Globus pallidus (tissue), 1 donor: ENCODE data around the gene ZBTB5.

Experiments used
- DNase-seq: peaks from one replicate; pipeline ENCODE4 v3.0.0-alpha.2; 2015; ENCODE audit warnings: low spot score

The ZBTB5 gene

DNA sequence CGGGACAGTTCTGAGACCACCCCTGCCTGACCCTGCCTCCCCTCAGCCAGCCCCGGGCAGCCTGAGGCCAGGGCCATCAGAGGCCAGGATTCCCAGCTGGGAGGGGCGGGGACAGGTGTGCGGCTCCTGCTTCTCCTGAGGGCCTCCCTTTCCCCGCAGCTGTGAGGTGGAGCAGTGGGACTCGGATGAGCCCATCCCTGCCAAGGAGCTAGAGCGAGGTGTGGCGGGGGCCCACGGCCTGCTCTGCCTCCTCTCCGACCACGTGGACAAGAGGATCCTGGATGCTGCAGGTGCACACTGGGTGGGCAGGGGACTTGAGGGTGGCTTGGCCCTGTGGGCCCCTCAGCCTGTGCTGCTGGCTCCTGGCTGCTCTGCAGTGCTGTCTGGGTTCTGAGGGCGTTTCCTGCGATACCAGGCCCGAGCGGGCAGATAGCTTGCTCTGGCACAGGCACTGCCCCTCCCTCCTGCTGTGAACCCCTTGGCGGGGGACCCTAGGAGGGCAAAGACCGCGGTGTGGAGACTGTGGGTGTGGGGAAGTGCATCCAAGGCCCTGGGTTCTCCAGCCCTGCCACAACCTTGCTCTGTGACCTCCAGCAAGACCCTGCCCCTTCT lies 40.5 kb downstream of the ZBTB5 start:
- DNase-seq, result no peak

DNA sequence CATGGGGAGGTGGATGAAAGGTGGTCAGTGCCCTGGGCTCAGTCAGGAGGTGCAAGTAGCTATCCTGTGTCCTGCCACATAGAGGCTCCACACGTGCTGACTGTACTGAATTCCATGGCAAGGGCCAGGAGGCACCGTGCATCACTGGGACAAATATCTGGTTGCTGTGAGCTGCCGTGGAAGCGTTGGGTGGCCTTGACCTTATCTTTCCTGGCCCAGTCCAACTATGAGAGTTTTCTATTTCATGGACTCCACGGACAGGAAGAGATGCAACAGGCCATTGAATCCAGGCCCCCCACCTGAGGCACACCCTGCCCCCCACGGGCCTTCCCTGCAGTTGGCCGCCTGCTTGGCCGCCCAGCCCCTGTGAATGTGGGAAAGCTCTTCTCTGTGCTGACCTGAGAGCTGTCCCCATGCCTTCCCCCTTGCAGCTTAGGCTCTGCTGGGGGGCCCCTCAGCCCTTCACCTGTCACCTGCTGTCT lies 41.0 kb downstream of the ZBTB5 start:
- no peak for DNase-seq

DNA sequence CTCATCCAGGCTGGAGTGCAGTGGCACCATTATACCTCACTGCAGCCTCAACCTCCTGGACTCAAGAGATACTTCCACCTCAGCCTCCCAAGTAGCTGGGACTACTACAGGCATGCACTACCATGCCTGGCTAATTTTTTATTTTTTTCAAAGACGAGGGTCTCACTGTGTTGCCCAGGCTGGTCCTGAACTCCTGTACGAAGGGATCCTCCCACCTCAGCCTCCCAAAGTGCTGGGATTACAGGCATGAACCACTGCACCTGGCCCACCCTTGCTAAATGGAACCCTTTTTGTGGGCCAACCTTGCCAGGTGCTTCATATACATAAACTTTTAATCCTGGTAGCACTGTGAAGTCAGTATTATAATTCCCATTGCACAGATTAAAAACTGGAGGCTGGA lies 41.7 kb downstream of the ZBTB5 start:
- no peak for DNase-seq

DNA sequence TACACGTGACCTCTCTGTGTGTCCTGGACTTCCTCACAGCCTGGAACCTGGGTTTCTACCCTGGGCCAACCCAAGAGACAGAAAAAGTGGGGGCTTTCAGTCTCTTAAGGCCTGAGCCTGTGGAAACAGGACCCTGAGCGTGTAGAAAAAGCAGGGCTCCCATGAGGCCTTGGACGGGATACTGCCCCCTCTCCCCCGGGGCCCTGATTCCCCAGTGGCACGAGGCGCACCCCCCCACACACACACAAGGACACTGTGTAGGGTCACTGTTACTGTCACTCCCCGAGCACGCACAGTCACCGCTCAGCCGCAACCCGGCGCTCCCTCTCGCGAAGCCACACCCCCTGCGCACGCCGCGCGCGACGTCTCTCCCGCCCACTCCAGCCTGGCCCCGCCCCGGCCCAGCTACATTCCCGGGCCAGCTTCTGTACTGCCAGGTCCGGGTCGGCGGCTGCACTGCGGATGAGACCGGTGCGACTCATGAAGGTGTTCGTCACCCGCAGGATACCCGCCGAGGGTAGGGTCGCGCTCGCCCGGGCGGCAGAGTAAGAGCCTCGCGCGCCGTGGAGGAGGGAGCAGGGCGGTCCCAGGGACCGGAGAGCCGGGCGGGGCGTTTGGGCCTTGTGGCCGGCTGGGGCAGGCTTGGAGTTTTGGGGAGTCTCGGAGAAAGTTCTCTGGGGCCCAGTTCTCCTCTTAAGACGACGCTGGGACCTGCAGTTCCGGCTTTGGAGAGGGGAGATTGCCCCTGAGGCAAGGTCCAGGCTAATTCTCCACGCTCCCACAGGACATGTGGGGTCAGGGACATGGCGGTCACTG lies 42.8 kb downstream of the ZBTB5 start, which contains the start of gene GRHPR:
GRHPR (plus strand) TSS at position 408 of the 816 bp plus-strand sequence; CDS start at position 463, 55 bp downstream.
- peak; percentile 92 for DNase-seq

DNA sequence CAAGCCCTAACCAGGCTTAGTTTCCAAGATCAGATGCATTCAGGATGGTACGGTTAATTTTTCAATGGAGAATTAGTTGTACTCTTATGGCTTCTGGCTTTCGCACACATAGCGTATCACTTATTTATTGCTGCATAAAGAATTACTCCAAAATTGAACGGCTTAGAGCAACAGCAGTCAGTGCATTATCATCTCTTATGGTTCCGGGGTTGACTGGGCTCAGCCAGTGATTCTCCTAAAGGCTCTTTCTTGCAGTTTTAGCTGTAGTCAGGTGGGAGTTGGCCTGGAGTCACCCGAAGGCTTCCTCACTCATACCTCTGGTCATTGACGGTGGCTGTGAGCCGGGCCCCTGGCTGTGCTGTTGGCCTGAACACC lies 43.3 kb downstream of the ZBTB5 start:
- DNase-seq, result no peak

DNA sequence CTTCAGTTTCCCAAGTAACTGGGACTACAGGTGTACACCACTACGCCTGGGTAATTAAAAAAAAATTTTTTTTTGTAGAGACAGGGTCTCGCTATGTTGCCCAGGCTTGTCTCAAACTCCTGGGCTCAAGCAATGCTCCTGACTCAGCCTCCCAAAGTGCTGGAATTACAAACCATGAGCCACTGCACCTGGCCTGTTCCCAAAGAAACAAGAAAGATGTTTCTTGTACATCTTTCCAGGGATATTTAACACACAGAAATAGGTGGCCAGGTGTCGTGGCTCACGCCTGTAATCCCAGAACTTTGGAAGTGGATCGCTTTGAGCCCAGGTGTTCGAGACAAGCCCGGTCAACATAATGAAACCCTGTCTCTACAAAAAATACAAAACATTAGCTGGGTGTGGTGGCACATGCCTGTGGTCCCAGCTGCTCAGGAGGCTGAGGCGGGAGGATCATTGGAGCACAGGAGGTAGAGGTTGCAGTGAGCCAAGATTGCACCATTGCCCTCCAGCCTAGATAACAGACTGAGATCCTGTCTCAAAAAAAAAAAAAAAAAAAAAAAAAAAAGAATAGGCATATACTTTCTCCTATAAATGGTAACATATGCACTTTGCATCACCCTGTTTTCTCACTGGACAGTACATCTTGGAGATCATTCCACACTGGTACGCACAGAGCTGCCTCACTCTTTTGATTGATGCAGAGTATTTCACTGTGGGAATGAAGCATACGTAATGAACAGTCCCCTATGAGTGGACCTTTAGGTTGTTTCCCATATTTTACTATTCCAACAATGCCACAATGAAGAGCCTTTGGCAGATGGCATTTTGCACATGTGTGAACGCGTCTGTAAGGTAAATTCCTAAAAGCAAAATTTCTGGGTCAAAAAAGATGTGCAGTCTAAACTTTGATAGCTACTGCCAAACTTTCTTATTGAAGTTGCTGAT lies 44.7 kb downstream of the ZBTB5 start:
- DNase-seq, result no peak

DNA sequence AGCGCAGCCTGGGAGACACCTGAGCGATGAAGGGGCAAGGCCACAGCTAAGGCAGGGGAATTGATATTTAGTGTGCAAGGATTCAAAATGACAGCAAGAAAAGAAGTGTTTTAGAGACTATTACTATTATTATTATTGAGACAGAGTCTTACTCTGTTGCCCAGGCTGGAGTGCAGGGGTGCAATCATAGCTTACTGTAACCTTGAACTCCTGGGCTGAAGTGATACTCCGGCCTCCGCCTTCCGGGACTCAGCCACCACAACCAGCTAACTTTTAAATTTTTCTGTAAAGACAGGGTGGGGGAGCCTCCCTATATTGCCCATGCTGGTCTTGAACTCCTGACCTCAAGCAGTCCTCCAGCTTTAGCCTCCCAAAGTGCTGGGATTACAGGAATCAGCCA lies 46.0 kb downstream of the ZBTB5 start:
- DNase-seq, result no peak

DNA sequence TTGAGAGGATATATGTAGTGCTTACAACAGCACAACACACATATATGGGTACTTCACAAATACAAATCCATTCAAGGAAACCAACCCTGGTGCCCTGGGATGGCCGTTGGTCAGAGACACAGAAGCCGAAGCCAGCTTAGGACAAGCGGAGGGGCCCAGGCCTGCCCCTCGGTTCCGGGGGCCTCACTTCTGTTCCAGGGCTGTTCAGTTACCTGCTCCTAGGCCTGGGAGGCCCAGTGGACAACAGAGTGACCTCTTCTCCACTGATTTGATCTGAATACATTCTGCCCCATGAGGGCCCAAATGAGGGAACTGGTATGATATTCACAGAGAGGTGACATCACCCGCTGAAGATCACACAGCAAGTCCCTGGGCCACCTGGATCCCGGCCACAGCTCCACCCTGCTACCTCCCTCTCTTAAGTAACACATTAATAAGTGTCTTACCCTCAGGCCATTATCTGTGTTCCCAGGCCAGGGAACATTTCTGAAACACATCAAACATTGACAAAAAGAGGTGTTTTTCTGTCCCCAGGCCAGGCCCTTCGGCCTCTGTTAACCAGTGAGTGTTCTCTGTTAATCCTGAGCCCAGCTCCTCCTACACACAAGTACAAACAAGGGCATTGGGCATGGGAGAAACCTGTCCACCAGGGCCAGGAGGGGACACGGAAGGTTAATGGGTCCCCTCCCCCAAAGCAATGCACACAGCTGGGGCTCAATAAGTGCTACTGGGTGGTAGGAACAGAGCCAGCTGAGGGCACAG lies 47.2 kb downstream of the ZBTB5 start:
- DNase-seq, result no peak

DNA sequence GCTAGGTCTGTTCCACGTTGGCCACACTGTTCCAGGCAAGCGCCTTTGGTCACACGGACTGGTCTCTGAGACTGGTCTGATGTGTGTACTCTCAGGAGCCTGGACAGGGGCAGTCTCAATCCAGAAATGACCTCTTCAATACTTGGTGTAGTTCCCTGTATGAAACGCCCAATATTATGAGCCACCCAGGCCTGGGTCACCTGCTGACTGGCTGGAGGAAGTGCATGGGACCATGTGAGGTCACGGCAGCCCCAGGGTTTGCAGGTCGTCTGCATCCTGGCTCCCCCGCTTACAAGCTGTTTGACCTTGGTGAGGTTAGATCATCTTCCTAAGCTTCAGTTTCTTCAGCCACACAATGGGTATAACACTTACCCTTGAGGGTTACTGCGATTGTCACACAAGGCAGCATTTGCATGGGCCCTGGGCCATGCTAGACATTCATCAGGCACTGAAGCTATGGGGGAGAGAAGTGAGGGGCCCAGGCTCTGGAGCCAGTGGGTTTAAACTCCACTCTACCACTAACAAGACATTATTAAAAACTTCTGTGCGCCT lies 47.9 kb downstream of the ZBTB5 start:
- DNase-seq, result no peak

DNA sequence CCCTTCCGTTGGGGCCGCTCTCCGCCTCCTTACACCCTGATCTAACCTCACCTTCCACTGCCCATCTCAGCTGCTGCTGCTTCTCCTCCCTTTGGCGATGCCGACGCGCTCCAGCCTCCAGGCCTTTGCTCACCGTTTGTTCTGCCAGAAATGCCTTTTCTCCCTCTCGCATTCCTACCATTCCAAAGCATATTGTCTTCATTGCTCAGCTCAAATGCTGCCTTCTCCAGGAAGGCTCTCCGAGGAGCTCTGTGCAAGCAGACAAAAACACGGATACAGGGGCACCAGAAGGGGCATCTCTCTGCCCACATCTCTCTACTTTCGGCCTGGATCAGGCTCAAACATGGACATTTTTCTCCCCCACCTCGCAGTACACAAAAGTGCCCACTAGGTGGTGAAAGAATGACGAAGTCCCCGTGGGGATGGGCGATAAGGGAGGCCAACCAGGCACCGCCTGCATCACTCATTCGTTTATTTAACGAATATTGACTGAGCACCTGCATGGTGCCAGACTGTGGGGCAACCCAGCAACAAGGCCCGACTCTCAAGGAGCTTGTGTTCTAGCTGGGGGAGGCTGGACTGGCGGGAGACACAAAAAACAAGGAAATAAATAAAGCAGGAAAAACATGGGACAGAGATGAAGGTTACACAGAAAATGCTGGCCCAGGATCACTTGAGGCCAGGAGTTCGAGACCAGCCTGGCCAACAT lies 50.1 kb downstream of the ZBTB5 start:
- peak; percentile 73 for DNase-seq

DNA sequence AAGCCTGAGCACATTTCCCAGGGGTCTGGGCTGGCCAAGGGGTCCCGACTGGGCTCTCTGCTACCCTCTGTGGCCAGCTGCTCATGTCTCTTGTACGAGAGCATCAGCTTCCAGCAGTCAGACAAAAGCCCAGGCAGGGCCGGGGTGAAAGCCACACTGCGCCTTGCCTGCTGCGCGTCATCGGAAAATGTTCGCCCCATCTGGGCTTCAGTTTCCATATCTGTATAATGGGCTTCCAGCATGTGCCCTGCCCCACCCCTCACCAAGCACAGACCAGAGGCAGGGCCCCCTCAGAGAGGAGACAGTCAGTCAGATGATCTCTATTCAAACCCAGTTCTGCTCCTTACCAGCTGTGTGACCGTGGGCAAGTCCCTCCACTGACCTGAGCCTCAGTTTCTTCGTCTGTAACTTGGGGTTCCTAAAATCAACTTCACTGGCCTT lies 50.7 kb downstream of the ZBTB5 start:
- DNase-seq, result no peak

DNA sequence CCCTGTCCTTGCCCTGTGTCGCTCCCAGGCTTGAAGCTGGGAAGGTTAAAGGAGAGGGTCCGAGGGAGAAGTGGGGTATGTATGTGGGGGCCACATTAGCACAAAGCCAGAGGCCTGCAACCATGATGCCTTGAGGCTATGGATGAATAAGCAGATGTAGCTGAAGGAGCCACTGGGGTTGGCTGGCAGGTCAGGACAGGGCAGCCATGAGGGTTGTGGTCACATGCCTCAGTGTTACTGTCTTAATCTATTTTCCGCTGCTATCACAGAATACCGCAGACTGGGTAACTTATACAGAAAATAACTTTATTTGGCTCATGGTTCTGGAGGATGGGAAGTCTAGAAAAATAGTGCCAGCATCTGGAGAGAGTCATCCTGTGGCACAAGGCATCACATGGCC lies 51.9 kb downstream of the ZBTB5 start:
- no peak for DNase-seq

DNA sequence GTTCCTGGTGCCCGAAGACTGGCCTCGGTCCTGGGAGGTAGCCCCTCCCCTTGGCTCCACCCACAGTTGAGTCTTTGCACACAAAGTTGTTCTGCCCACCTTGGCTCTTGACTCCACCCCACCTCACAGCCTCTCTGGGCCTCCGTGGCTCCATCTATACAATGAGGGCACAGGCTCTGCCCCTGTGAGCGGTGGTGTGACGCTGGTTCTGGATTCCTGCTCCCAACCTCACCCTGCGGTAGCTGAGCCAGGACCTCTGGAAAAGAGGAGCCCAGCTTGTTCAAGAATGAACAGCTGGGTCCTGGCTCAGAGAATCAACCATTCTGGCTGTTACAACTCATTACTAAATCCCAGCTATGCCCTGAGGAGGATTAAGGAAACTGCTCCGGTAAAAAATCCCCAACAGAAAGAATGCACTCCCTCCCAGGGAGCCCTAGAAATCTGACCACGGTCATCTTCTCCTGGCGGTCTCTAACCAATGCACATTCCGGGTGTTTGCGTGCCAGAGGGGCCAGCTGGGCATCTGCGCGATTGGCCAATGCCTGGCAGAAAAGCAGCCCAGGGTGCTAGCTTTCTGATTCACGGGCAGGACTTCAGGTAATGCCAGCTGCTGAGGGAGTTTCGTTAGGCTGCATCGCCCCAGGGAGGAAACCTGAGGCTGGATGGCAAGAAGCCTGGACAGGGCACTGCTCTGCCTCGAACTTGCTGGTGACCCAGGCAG lies 52.7 kb downstream of the ZBTB5 start:
- DNase-seq, result no peak

DNA sequence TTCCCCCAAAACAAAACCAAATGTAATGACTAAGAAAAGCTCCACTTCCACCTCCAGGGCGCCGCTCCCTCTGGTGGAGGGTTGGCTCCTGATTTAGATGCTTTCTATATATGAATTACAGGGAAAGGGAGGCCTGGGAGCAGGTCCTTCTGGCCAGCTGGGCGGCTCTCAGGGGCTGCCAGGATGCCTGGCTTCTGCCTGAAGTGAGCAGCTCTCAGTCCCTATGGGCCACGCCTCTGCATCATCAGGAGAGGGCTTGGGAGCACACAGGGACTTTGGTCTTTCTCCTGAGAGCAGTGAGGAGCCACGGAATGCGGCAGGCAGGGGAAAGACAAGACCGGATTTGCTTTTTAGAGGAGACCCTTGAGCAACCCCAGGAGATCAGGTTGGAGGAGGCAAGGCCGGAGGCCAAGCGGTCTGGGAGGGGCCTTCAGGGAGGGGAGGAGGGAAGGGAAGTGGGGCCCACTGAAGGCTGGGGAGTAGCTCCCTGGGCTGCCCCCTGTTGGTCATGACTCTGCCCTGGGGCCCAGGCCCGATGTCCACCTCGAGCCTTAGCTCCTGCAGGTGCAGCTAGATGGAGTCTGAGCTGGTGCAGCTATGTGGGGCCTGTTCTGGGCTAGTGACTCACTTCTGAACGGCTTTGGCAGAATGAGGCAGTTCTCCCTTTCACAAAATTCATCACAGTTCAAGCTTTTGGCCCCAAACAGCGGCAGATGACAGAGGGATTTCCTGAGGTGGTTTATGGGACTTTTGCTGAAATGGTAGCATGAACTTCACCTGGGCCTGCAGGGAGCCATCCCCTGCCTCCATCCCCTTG lies 54.1 kb downstream of the ZBTB5 start:
- DNase-seq, result no peak

DNA sequence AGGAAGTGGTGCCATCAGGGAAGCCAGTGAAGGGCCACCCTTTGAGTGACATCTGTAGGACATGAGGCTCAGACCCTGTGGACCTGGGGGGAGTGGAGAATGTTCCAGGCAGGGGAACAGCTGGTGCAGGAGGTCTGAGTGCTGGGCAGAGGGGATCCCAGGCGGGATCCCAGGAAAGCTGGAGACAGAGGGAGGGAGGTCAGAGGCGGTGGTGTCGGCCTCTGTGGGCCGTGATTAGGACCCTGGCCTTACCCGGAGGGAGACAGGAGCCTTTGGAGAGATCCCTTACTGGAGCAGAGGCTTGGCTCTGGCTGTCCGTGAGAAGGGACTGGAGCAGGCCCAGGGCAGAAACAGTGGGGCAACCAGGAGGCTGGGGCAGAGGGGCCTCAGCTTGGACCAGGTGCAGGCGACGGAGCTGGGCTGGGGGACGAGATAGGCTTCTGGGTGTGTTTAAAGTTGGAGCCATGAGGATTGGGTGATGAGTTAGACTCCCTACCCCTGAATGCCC lies 54.8 kb downstream of the ZBTB5 start:
- no peak for DNase-seq

DNA sequence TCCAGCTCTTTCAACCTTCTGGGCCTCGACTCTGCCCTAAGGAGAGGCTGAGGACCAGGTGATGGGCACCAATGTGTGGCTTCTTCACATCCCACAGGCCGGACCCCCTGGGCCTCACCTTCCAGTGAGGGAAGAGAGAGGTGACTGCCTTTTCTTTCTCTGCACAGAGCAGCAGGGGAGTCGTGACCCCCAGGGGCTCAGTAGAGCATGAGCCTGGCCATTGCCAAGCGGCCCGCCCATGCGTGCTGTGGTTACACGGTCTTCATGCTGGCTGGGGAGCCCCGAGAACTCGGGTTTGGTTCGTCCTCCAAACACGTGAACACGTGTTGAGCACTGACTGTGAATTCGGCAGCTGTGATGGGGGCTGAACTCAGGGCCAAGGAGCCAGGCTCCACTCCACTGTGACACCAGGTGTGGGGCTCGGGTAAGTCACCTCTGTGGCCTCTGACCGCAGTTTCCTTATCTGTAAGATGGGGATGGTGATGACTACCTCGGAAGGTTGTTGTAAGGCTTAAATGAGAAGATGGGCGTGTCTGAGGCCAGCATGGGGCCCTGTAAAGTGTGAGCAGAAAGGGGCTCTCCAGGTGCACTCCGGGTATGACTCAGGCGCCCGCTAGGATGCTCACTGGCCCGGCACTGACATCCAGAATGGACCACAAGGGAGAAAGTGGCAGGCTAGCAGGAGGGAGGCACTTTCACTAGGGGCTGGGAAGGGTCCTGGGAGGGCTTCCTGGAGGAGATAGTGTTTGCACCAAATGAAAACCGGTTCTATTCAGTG lies 56.1 kb downstream of the ZBTB5 start:
- DNase-seq, result no peak

DNA sequence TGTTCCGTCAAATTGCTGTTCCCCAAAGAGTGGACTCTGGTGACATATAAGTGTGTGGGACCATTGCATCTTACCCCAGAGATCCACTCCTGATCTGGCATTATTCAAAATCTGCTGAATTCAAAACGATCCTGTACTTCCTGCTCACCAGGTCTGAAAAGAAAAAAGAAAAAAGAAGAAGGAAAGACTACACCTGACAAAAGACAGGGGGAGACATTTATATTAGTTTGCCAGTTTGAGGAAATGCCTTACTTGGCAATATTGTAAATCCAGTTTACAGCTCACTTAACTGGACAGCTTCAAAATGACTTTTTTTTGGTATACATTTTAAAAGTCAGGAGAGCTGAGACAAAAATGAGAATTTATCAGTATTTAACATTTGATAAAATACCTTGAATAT lies 57.8 kb downstream of the ZBTB5 start:
- no peak for DNase-seq
